GOT3 (cell line): ENCODE results near the gene TAF11L9.
"Not testable (repeated sequence)": the region's sequence is repeated elsewhere in the genome, so short reads cannot be mapped to it uniquely, and the experiment has no call there.

Experiments used
- DNase-seq: peaks from one replicate; lab custom pipeline; 2025; ENCODE audit warnings: mixed read lengths; lab: John Stamatoyannopoulos, UW

TAF11L9 gene

DNA sequence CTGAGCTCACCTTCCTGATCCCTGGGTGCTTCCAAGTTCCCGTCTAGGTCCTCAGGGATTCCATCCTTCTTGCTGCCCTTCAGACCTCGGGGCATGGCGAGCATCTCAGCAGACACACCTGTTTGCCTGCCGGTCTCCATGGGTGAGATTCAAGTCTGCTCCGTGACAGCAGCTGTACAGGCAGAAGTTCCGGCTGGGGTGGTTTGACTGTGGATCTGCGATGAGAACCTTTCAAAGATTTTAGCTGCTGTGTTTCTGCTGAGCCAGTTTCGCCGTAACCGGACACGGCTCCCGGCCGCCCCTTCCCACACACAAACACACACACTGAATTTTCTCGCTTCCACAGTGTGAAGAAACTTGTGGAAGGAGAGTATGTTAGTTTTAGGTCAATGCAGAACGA, at the start of gene TAF11L9:
Gene TAF11L9 (minus strand): TSS at position 140 of the 400 bp plus-strand sequence.
- DNase-seq: not testable (repeated sequence)

DNA sequence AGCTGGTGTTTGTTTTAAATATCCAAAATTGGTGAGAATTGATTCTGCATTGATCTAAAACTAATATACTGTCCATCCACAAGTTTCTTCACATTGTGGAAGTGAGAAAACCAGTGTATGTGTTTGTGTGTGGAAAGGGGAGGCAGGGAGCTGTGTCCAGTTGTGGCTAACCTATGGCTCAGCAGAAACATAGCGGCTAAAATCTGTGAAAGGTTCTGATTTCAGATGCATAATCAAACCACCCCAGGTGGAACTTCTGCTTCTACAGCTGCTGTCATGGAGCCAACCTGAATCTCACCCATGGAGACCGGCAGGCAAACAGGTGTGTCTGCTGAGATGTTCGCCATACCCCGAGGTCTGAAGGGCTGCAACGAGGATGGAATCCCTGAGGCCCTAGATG, 40.0 kb upstream of the TAF11L9 start, which contains the start of gene TAF11L14:
Gene TAF11L14 (plus strand): TSS at position 301 of the 400 bp plus-strand sequence.
- DNase-seq: no peak

DNA sequence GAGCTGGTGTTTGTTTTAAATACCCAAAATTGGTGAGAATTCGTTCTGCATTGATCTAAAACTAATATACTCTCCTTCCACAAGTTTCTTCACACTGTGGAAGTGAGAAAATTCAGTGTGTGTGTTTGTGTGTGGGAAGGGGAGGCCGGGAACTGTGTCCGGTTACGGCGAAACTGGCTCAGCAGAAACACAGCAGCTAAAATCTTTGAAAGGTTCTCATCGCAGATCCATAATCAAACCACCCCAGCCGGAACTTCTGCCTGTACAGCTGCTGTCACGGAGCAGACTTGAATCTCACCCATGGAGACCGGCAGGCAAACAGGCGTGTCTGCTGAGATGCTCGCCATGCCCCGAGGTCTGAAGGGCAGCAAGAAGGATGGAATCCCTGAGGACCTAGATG, 37.6 kb upstream of the TAF11L9 start, which contains the start of gene TAF11L13:
Gene TAF11L13 (plus strand): TSS at position 301 of the 400 bp plus-strand sequence.
- not testable (repeated sequence) for DNase-seq

DNA sequence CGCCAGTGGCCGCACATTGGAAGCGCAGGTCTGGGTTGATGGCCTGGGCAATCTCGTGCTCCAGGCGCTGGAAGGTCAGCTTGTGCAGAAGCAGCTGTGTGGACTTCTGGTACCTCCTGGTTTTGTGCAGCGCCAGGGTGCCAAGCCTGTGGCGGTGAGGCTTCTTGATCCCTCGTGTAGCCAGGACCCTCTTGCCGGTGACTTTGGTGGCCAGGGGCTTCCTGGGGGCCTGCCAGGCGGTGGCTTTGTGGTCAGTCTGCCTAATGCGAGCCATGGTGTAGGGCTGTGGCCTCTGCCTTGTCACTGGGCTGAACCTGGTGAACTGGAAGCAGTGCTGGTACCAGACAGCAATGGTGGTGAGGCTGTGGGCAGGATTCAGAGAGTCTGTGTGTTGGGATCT, 31.5 kb upstream of the TAF11L9 start:
- DNase-seq: no peak

DNA sequence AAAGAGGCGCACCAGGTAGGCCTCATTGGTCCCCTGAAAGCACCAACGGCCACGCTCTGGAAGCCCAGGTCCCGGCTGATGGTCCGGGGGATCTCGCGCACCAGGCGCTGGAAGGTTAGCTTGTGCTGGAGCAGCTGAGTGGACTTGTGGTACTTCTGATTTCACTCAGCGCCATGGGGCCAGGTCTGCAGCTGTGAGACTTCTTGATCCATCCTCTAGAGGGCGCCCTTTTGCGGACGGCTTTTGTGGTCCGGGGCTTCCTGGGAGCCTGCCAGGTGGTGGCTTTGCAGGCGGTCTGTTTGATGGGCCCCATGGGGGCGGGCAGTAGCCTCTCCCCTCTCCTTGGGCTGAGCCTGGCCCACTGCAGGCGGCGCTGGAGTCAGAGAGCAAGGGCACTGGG, 26.4 kb upstream of the TAF11L9 start:
- DNase-seq: no peak

DNA sequence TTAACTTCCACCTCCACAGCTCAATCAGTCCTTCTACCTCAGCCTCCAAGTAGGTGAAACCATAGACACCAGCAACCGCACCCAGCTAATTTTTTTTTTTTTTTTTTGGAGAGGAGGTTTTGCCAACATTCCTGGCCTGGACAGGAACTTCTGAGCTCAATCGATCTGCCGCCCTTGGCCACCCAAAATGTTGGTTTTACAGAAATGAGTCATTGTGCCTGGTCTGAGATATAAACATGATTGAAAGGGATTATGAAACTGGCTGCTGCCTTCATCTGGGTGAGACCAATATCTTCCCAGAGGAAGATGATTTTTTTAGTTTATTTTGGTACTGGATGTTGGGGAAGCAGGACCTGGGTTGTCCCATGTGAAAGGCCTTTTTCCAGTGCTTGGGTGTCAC, 25.2 kb upstream of the TAF11L9 start:
- no peak for DNase-seq

DNA sequence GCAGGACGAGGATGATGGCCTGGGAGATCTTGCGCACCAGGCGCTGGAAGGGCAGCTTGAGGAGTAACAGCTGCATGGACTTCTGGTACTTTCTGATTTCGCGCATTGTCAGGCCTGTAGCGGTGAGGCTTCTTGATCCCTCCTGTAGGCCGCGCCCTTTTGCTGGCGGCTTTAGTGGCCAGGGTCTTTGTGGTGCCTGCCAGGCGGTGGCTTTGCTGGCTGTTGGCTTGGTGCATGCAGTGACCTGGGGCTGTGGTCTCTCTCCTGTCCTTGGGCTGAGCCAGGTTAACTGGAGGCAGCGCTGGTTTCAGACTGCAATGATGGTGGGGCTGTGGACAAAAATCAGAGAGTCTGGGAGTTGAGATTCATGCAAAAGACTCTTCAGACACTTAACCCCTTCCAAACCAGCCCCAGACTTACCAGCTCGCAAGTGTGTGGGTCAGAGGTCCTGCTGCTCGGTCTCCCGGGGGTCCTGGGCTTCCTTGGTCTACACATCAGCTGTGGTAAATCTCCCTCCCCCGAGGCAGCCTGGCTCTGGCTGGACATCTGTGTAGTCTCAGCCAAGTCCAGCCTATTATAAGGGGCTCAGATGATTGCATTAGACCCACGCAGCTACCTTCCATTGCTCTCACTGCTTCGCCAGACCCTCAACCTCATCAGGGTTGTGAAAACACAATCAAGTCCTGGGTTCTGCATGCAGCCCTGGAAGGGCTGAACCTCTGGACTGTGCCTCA, 20.8 kb upstream of the TAF11L9 start:
- DNase-seq: no peak

DNA sequence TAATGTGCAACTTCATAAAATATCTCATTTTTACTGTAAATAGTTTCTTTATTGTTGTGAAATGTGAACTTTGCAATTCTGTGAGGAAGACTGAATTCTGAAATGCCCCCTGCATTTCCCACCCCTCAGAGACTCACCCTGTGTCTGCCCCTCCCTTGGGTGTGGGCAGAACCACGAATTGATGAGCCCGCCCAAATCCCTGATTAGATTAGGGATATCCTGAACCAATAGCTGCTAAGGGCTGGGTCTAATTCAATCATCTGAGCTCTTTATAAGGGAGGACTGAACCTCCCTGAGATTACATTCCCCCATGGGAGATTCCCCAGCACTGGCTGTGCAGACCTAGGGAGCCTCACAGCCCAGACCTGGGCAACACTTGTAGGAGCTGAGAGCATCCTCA, 15.9 kb upstream of the TAF11L9 start, which contains the start of gene TAF11L12:
Gene TAF11L12 (plus strand): TSS at position 301 of the 400 bp plus-strand sequence.
- DNase-seq: not testable (repeated sequence)

DNA sequence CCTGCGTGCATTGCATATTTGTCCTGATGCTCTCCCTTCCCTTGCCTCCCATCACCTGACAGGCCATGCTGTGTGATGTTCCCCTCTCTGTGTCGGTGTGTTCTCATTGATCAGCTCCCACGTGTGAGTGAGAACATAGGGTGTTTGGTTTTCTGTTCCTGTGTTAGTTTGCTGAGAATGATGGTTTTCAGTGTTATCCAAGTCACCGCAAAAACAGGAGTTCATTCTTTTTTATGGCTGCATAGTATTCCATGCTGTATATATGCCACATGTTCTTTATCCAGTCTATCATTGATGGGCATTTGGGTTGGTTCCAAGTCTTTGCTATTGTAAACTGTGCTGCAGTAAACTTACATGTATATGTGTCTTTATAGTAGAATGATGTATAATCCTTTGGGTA, 13.3 kb upstream of the TAF11L9 start:
- DNase-seq: not testable (repeated sequence)

DNA sequence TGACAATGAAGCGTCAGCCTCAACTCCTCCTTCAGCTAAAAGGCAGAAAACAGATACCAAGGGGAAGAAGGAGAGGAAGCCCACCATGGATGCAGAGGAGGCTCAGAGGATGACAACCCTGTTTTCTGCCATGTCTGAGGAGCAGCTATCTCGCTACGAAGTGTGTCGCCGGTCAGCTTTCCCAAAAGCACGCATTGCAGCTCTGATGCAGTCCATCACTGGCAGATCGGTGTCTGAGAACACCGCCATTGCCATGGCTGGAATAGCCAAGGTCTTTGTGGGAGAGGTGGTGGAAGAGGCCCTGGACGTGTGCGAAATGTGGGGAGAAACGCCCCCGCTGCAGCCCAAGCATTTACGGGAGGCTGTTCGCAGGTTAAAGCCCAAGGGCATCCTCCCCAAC, 10.8 kb upstream of the TAF11L9 start:
- DNase-seq: no peak

DNA sequence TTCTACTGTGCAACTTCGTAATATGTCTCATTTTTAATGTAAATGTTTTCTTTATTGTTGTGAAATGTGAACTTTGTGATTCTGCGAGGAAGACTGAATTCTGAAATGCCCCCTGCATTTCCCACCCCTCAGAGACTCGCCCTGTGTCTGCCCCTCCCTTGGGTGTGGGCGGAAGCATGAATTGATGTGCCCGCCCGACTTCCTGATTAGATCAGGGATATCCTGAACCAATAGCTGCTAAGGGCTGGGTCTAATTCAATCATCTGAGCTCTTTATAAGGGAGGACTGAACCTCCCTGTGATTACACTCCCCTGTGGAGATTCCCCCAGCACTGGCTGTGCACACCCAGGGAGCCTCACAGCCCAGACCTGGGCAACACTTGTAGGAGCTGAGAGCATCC, 9.7 kb upstream of the TAF11L9 start, which contains the start of gene TAF11L11:
Gene TAF11L11 (plus strand): TSS at position 304 of the 400 bp plus-strand sequence.
- not testable (repeated sequence) for DNase-seq

DNA sequence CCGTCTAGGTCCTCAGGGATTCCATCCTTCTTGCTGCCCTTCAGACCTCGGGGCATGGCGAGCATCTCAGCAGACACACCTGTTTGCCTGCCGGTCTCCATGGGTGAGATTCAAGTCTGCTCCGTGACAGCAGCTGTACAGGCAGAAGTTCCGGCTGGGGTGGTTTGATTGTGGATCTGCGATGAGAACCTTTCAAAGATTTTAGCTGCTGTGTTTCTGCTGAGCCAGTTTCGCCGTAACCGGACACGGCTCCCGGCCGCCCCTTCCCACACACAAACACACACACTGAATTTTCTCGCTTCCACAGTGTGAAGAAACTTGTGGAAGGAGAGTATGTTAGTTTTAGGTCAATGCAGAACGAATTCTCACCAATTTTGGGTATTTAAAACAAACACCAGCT, 3.5 kb upstream of the TAF11L9 start, which contains the start of gene TAF11L10:
Gene TAF11L10 (minus strand): TSS at position 101 of the 400 bp plus-strand sequence.
- not testable (repeated sequence) for DNase-seq

DNA sequence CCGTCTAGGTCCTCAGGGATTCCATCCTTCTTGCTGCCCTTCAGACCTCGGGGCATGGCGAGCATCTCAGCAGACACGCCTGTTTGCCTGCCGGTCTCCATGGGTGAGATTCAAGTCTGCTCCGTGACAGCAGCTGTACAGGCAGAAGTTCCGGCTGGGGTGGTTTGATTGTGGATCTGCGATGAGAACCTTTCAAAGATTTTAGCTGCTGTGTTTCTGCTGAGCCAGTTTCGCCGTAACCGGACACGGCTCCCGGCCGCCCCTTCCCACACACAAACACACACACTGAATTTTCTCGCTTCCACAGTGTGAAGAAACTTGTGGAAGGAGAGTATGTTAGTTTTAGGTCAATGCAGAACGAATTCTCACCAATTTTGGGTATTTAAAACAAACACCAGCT, 3.3 kb downstream of the TAF11L9 start, which contains the start of gene TAF11L8:
Gene TAF11L8 (minus strand): TSS at position 101 of the 400 bp plus-strand sequence.
- not testable (repeated sequence) for DNase-seq

DNA sequence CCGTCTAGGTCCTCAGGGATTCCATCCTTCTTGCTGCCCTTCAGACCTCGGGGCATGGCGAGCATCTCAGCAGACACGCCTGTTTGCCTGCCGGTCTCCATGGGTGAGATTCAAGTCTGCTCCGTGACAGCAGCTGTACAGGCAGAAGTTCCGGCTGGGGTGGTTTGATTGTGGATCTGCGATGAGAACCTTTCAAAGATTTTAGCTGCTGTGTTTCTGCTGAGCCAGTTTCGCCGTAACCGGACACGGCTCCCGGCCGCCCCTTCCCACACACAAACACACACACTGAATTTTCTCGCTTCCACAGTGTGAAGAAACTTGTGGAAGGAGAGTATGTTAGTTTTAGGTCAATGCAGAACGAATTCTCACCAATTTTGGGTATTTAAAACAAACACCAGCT, 8.5 kb downstream of the TAF11L9 start, which contains the start of gene TAF11L7:
Gene TAF11L7 (minus strand): TSS at position 101 of the 400 bp plus-strand sequence.
- not testable (repeated sequence) for DNase-seq
